ENCODE results near the gene INPP5D. TPM values are rescaled to one million over a fixed set of nuclear protein-coding genes. Genes with fewer than 3 reads are reported as not detected.

Gene INPP5D
- total and polyA plus RNA-seq, 2 of the 8 experiments (the other 6 are each of a cell fraction or from before 2014, with no cell fraction given) = 4.5 to 7.1 TPM

- no peak overlapping the region for H3K14ac ChIP-seq (ENCODE audit: insufficient read length)
- FAIRE-seq (no peak), DNase-seq (ENCODE audit: low read depth in 1 of 2, low spot score in 2 of 2) (no peak)
- no peak overlapping the region for H3K4ac ChIP-seq (replicated peaks; ENCODE audit: insufficient read length, low read depth, low read length)
- H2BK15ac ChIP-seq (ENCODE audit: low read length) = no peak overlapping the region
- CTCF ChIA-PET (ENCODE audit: partially characterized antibody) = interaction anchor here (1.2 to 1.8 kb wide), 2 partner anchors 16 to 37 kb away, joined by 3 to 7 read pairs; no protein-coding TSS in a partner anchor
- POLR2A ChIA-PET (ENCODE audit: partially characterized antibody) = no interaction called here
- TF ChIP-seq SP2 (IDR thresholded peaks at IDR 0.05; ENCODE audit: low read length) (no peak), RBBP5 (IDR thresholded peaks at IDR 0.05; ENCODE audit: borderline replicate concordance, low read depth, low read length) (no peak), ZNF274 (IDR thresholded peaks at IDR 0.05; ENCODE audit: borderline replicate concordance, extremely low read depth, low read length) (no peak), NANOG (IDR thresholded peaks at IDR 0.05; ENCODE audit: insufficient read depth, low read depth, low read length, poor library complexity, severe bottlenecking) (no peak), JUN (IDR thresholded peaks at IDR 0.05; ENCODE audit: low read depth, low read length) (no peak), POLR2A (IDR thresholded peaks at IDR 0.05; ENCODE audit: control extremely low read depth in 1 of 2, low read depth in 2 of 2, low read length in 2 of 2) (no peak), CBX8 (IDR thresholded peaks at IDR 0.05; ENCODE audit: borderline replicate concordance, low read depth, low read length) (no peak), SAP30 (IDR thresholded peaks at IDR 0.05; ENCODE audit: insufficient read depth, insufficient replicate concordance, low read length) (no peak), MAX (IDR thresholded peaks at IDR 0.05) (no peak), TCF12 (IDR thresholded peaks at IDR 0.05; ENCODE audit: low read depth, low read length) (no peak), POLR2AphosphoS5 (IDR thresholded peaks at IDR 0.05; ENCODE audit: low read depth, low read length) (no peak), CTCF (IDR thresholded peaks at IDR 0.05; ENCODE audit: control extremely low read depth in 1 of 3, insufficient read depth in 1 of 3, low read depth in 1 of 3, low read length in 3 of 3) (no peak)
- no peak overlapping the region for H3K4me2 ChIP-seq (ENCODE audit: insufficient read depth in 1 of 2, low read depth in 2 of 2, low read length in 2 of 2)
- H3K9me3 ChIP-seq (ENCODE audit: insufficient read depth in 2 of 2, low read depth in 1 of 2, low read length in 1 of 2) = no peaks in the 10 kb centered on the region
- no peak overlapping the region for H3K18ac ChIP-seq (ENCODE audit: extremely low read depth, low read length)
- H2AFZ ChIP-seq (ENCODE audit: low read length) = no peak overlapping the region
- no peak overlapping the region for H4K8ac ChIP-seq (ENCODE audit: extremely low read depth, insufficient read depth, low read length)
- H2BK12ac ChIP-seq (ENCODE audit: low read depth, low read length) = no peak overlapping the region
- H4K5ac ChIP-seq (ENCODE audit: insufficient read length, low read depth, low read length) = no peak overlapping the region
- H3K23ac ChIP-seq (ENCODE audit: insufficient read length) = no peak overlapping the region
- no peaks in the 10 kb centered on the region for H3K27me3 ChIP-seq (replicated peaks in 1 of 4; ENCODE audit: control insufficient read depth in 3 of 4, extremely low read depth in 1 of 4, insufficient read depth in 3 of 4, low read length in 3 of 4)
- no peak overlapping the region for H2BK120ac ChIP-seq (replicated peaks; ENCODE audit: low read depth, low read length)
- peaks cover 0 to 10% (median 5%) of the 10 kb centered on the region in 4 experiments; a peak in 5 of 7 replicates for H3K4me1 ChIP-seq (replicated peaks in 1 of 4; ENCODE audit: control insufficient read depth in 3 of 4, insufficient read depth in 4 of 4, low read length in 3 of 4)
- H3K56ac ChIP-seq (replicated peaks; ENCODE audit: insufficient read length, low read depth, low read length) = no peak overlapping the region
- 73% methylated on average over 4 of the region's 4 CpGs; no CpG with 5 or more reads in 1 of the 2 experiments for WGBS, 2 experiments (ENCODE audit: extremely low coverage in 1 of 2, insufficient coverage in 1 of 2, insufficient read length in 1 of 2, insufficient replicate concordance in 2 of 2, low coverage in 1 of 2, low lambda C conversion rate in 2 of 2, missing lambda C conversion rate in 1 of 2)
- H3K23me2 ChIP-seq (ENCODE audit: low read depth, low read length) = no peaks in the 10 kb centered on the region
- H3K36me3 ChIP-seq (ENCODE audit: control insufficient read depth in 2 of 4, insufficient read depth in 4 of 4, low read length in 3 of 4) = peaks cover 0 to 7% (median 0%) of the 10 kb centered on the region in 4 experiments; a peak in 3 of 8 replicates
- no peak overlapping the region for H3K9ac ChIP-seq (replicated peaks in 1 of 4; ENCODE audit: extremely low read depth in 1 of 4, low read depth in 3 of 4, low read length in 3 of 4)
- H4K20me1 ChIP-seq (replicated peaks in 1 of 2; ENCODE audit: control insufficient read depth in 1 of 2, insufficient read depth in 2 of 2, low read length in 2 of 2) = no peaks in the 10 kb centered on the region
- H3K27ac ChIP-seq (ENCODE audit: low read depth, low read length) = no peak overlapping the region
- no peaks in the 10 kb centered on the region for H3K79me2 ChIP-seq (ENCODE audit: control insufficient read depth in 1 of 2, insufficient read depth in 2 of 2, low read length in 2 of 2)
- no peak overlapping the region for H2BK5ac ChIP-seq (ENCODE audit: low read depth, low read length)
- H3K79me1 ChIP-seq (ENCODE audit: low read depth, low read length) = no peaks in the 10 kb centered on the region; the same call in 1 of the 2 replicates
- no peak overlapping the region for H3K4me3 ChIP-seq (ENCODE audit: extremely low read depth in 1 of 4, insufficient read depth in 2 of 4, low read depth in 3 of 4, low read length in 4 of 4)
- no peak overlapping the region for H2BK20ac ChIP-seq (ENCODE audit: low read length)
- H2AK5ac ChIP-seq (ENCODE audit: low read depth, low read length) = no peak overlapping the region
- no peak overlapping the region for H4K91ac ChIP-seq (replicated peaks; ENCODE audit: insufficient read length, low read length)
Observed at GRCh38 chr2:233168445-233168844, 108.3 kb downstream of the INPP5D start.

Data from H1 (cell line).